HG02885 (cell line): ENCODE results near the gene SLC25A19.

ENCODE experiments used
- ATAC-seq: cut with Tn5 transposase; IDR thresholded peaks from one replicate; pipeline ENCODE4 v1.9.1; 2021; ENCODE audit warnings: mild to moderate bottlenecking; ENCODE audit not compliant: unreplicated experiment, poor library complexity

SLC25A19 gene

DNA sequence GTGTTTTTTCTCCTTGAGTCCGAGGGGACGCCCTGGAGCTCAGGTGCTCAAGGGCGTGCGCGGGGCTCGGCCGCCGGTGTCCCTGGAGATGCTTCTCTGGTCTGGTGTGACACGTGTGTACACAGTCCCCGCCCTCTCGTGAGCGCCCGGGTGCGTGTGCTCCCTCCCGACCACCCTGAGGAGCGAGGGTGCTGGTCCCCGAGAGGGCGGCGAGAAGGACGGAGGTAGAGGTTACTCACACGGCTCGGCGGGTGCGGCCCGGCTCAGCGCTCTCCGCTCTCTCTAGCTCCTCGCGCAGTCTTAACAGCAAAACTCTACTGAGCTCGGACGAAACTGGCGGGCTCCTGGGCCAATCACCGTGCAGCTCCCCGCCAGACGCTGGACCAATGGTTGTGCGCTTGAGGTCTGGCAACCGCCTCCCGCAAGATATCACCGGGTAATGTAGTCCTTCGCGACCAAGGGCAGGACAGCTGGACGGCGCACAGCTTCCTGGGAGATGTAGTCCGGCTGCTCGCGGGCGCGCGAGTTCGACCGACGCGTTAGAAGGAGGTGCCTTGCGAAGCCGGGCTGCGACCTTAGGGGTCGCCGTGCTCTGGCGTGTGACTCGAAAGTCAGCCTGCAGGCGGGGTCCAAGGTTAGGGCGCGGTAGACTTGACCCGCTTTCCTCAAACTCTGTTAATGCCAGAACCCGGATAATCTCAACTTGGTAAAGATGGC is at the start of gene SLC25A19:
SLC25A19 (minus strand) TSS at position 319 of the 717 bp plus-strand sequence. CDS start 2,669 bp downstream, outside the sequence.
- ATAC-seq = peak; percentile 91

GRCh38 chr17:75338335-75338734 is 49.1 kb upstream of the SLC25A19 start:
- no peak for ATAC-seq

GRCh38 chr17:75335315-75335714 is 46.1 kb upstream of the SLC25A19 start:
- ATAC-seq = no peak

GRCh38 chr17:75334723-75335122 is 45.5 kb upstream of the SLC25A19 start:
- no peak for ATAC-seq

- no peak for ATAC-seq
These were observed 42.4 kb upstream of the SLC25A19 start for GRCh38 chr17:75331671-75332070.

GRCh38 chr17:75327757-75328156 is 38.5 kb upstream of the SLC25A19 start:
- no peak for ATAC-seq

GRCh38 chr17:75326226-75326848 is 37.1 kb upstream of the SLC25A19 start:
- no peak for ATAC-seq

GRCh38 chr17:75325827-75326225 is 36.6 kb upstream of the SLC25A19 start:
- no peak for ATAC-seq

GRCh38 chr17:75325348-75325747 is 36.1 kb upstream of the SLC25A19 start:
- no peak for ATAC-seq

DNA sequence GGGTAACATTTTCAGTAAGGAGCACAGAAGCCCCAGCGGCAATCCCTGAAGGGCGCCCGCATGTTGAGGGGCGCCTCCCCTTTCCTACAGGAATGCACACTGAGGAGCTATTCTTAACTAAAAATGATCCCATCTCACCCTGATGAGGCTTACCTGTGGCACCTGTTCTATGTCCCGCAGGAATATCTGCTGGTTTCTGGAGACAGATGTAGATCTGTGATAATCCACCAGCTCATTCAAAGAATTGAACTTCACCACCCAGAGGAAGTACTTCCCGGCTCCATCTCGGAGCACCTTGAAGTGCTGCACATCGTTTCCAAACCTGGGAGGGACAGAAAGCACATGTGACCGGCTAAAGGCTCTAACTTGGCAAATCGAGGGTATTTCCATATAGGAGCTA is 32.3 kb upstream of the SLC25A19 start:
- no peak for ATAC-seq

GRCh38 chr17:75319904-75320691 is 30.9 kb upstream of the SLC25A19 start:
- ATAC-seq = peak; percentile 60

GRCh38 chr17:75318615-75319222 is 29.5 kb upstream of the SLC25A19 start:
- no peak for ATAC-seq

DNA sequence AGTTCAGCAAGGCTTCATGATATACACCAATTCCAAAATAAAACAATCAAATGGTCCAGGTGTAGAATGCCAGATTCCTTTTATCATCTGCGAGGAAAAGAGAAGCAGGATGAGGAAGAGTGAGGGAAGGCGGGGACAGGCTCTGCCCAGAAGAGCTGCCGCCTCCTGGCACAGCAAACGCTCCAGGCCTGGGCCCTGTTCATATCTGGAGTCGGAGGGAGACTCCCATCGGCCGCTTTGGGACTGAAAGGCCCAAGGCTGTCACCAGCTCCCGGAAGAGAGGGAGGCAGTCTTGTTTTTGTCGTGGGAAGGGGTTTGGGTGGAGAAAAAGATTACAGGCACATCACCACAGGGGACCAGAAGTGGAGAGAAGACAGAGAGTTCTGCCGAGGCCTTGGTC is 29.0 kb upstream of the SLC25A19 start:
- no peak for ATAC-seq

- no peak for ATAC-seq
These were observed 28.4 kb upstream of the SLC25A19 start for GRCh38 chr17:75317671-75318070.

- ATAC-seq = no peak
These were observed 27.0 kb upstream of the SLC25A19 start for GRCh38 chr17:75316253-75316652.

DNA sequence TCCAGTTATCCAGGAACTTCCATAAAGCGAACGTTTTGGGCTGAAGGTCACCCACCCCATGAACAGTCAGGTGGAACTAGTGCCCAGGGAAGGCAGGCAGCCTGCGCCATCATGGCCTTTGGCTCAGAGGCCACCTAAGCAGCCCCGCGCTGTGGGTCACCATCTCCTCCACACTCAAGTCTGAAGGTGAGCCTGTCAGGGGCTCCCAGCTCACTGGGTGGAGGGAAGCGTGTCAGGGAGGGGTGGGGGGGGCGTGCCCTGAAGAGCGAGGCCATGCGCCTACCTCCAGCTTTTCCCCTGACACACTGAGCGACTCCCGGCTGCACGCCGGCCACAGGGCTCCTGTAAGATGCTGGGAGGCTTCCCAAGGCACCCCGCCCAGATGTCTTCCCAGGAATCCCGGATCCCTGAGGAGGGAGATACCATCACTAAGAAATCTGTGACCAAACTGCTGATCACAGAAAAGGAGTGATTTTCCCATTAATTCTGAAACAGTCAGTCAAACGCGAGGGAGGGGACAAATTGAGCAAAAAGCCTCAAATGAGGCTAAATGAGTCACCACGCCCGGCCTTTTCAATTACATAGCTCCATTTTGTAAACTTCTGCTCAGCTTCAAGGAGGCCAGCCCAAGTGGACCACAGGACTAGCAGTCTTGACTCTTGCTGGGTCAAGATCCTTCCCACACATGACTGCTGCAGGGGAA is 26.5 kb upstream of the SLC25A19 start:
- ATAC-seq = no peak

DNA sequence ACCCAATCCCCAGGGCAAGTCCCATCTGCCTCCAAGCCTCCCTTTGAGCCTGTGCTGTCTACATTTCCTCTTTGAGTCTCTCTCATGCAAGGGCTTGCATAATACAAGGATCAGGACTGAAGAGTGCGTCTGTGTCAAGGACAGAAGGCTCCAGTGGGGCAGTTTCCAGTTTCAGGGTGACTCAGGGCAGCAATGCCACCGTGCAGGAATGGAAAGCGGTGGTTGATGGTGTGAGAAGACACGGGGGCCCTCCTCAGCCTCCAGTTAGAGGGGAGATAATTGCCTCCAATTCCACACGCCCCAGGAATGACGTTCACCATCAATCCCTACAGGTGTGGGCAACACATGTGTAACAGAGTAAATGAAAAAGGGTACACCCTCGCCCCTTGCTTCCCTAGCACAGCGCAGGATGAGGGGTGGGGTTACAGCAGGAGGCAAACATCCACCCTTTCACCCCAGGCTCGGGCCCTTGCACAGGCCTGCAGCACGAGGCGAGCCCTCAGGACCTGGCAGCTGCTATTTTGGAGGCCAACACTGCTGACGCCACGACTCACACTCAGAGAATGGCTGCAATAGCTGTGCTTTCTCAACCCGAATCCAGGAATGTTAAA is 24.8 kb upstream of the SLC25A19 start:
- peak; percentile 50 for ATAC-seq

- no peak for ATAC-seq
These were observed 19.7 kb upstream of the SLC25A19 start for GRCh38 chr17:75308732-75309629.
